Spleen (tissue), 11 donors: ENCODE measurements around the gene FRMPD2. TPM values are rescaled to one million over a fixed set of nuclear protein-coding genes. Genes with fewer than 3 reads are reported as not detected.
A peak's percentile ranks its signal among the peaks of the same experiment; 100 is the strongest.

Experiments
- DNase-seq: peaks from one replicate; pipeline ENCODE4 v3.0.0-alpha.2; 2020
- H3K27ac ChIP-seq, 8 donors: fragments of 200-600 bp; sonication (generic) in 7 of 8; 1 replicate in 4 of 8; 2 replicates in 4 of 8; pipeline versions ENCODE4 v1.5.0 to v1.8.0; 2016 to 2021; ENCODE audit warnings: inconsistent platforms in 4 of 8, mild to moderate bottlenecking in 4 of 8, moderate library complexity in 1 of 8
- H3K27me3 ChIP-seq, 7 donors: fragments of 200-600 bp; sonication (generic) in 6 of 7; replicated peaks in 1 of 7; 1 replicate in 4 of 7; 2 replicates in 3 of 7; pipeline versions ENCODE4 v1.5.0 to v1.8.0; 2016 to 2021; ENCODE audit warnings: inconsistent platforms in 3 of 7, mild to moderate bottlenecking in 1 of 7
- H3K36me3 ChIP-seq, 6 donors: fragments of 200-600 bp; sonication (generic) in 5 of 6; 1 replicate in 4 of 6; 2 replicates in 2 of 6; pipeline versions ENCODE4 v1.5.0 to v1.8.0; 2016 to 2021; ENCODE audit warnings: inconsistent platforms in 2 of 6
- H3K4me1 ChIP-seq, 6 donors: fragments of 200-600 bp; sonication (generic) in 5 of 6; 1 replicate in 3 of 6; 2 replicates in 3 of 6; pipeline versions ENCODE4 v1.5.0 to v1.8.0; 2016 to 2021; ENCODE audit warnings: inconsistent platforms in 3 of 6
- H3K4me3 ChIP-seq, 8 donors: fragments of 200-600 bp; sonication (generic) in 7 of 8; 1 replicate in 4 of 8; 2 replicates in 4 of 8; pipeline versions ENCODE4 v1.5.0 to v1.8.0; 2016 to 2021; ENCODE audit warnings: inconsistent platforms in 4 of 8, mild to moderate bottlenecking in 4 of 8, moderate library complexity in 2 of 8
- H3K9me3 ChIP-seq, 8 donors: fragments of 200-600 bp; sonication (generic) in 7 of 8; 1 replicate in 4 of 8; 2 replicates in 4 of 8; pipeline versions ENCODE4 v1.5.0 to v1.8.0; 2016 to 2021; ENCODE audit warnings: inconsistent platforms in 4 of 8
- POLR2A ChIP-seq, 3 donors: fragments of 450-650 bp; IDR thresholded peaks; one replicate each; pipeline ENCODE4 v1.5.1; 2017; ENCODE audit warnings: antibody characterized with exemption in 3 of 3, mild to moderate bottlenecking in 1 of 3
- POLR2AphosphoS5 ChIP-seq, 3 donors: sonication (generic); formaldehyde crosslinking; IDR thresholded peaks; one replicate each; pipeline ENCODE4 v1.5.1; 2017; ENCODE audit warnings: antibody characterized with exemption in 3 of 3
- WGBS, 5 donors: extraction: QIAGEN DNeasy Blood & Tissue Kit in 3 of 5; methylation state at CpG; one replicate each; pipeline versions ENCODE4 v1.1.5 to v1.1.7; 2013 to 2018; 5-methylcytosine and 5-hydroxymethylcytosine counted together
- intact Hi-C: fragments of 100-400 bp; cut with DNase I; formaldehyde crosslinking; loops from one replicate; pipeline ENCODE4 v1.15.0; 2023; ENCODE audit warnings: low total_unique reads
- polyA plus RNA-seq, 3 donors: library from polyadenylated mRNA; stranded (reverse); fragments of 200-250 nt; gene quantifications; one replicate each; pipeline ENCODE4 v1.2.1, GENCODE V29; 2013
- total RNA-seq, 7 donors: library from RNA; depleted of rRNA in 3 of 7; stranded (reverse); fragments of >200 nt in 3 of 7; fragmentation: NEBNext Ultra II Directional in 4 of 7; extraction: Animal tissue kit (Norgen Biotek cat#: 25700) in 4 of 7; gene quantifications; one replicate each; pipeline versions ENCODE4 v1.1.0 to v1.2.1, GENCODE V29; 2016 to 2021
- TF ChIP-seq, protein P1 (sequence below), 11 experiments: fragments of 200-600 bp in 7 of 11; fragments of 450-650 bp in 4 of 11; sonication (generic) in 4 of 11; IDR thresholded peaks in 8 of 11; conservative IDR thresholded peaks in 3 of 11; 1 replicate in 7 of 11; 2 replicates in 4 of 11; pipeline versions ENCODE4 v1.4.0 to v1.8.0; 2016 to 2021; ENCODE audit warnings: antibody characterized with exemption in 11 of 11, inconsistent platforms in 4 of 11, mild to moderate bottlenecking in 1 of 11
- donor health status: healthy with polysubstance abuse.
- donor health status: DM: no; HTN: no; CAD: no; lungs with moderate emphysema.
- donor health status: DM: no; HTN: no; CAD: no.
- donor health status: Bipolar disorder and iron deficiency.
- donor health status: healthy.
- donor health status: DM: no; HTN: no; CAD: no.
- donor health status: DM: yes; HTN: yes; CAD: no.

Gene FRMPD2
- total and polyA plus RNA-seq, 10 donors = 0.33 TPM; not detected in 9

DNA sequence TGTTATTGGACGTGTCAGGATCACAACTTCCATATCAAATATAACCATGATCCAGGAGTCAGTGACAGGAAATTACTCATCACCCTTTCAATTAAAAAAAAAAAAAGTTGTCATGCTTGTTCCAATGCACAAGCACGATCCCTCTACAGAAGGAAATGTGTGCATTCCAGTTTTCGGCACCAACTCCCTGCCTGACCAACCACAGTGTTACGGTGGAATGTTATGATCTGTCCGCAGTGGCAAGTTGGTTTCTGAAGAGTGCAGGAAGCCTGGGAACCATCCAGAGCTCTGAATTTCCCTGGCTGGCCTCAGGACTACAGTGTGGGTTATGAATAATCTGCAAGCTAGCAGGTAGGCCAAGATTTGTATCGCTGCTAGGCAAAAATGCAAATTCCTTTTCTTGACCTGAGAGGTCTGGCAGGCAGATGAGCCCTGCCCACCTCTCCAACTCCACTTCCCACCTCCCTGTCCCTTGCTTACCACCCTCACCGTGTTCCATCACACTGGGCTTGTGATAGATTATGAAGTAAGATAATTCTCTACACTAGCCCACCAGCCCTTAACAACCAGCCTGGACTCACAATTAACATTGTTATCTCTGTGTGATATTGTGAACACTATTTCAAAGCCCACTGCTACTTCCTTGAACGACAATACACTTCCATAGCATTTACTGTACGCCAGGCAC, 20.4 kb downstream of the FRMPD2 start:
- no peak overlapping the region for H3K4me3 ChIP-seq
- H3K36me3 ChIP-seq = no peaks in the 10 kb centered on the region
- TF ChIP-seq, protein P1, sequence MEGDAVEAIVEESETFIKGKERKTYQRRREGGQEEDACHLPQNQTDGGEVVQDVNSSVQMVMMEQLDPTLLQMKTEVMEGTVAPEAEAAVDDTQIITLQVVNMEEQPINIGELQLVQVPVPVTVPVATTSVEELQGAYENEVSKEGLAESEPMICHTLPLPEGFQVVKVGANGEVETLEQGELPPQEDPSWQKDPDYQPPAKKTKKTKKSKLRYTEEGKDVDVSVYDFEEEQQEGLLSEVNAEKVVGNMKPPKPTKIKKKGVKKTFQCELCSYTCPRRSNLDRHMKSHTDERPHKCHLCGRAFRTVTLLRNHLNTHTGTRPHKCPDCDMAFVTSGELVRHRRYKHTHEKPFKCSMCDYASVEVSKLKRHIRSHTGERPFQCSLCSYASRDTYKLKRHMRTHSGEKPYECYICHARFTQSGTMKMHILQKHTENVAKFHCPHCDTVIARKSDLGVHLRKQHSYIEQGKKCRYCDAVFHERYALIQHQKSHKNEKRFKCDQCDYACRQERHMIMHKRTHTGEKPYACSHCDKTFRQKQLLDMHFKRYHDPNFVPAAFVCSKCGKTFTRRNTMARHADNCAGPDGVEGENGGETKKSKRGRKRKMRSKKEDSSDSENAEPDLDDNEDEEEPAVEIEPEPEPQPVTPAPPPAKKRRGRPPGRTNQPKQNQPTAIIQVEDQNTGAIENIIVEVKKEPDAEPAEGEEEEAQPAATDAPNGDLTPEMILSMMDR (IDR thresholded peaks at IDR 0.05 in 8 of 11, conservative IDR thresholded peaks at IDR 0.05 in 3 of 11) = no peak
- TF ChIP-seq POLR2AphosphoS5 (IDR thresholded peaks at IDR 0.05) (no peak), POLR2A (IDR thresholded peaks at IDR 0.05) (no peak)
- peaks cover 0 to 10% (median 0%) of the 10 kb centered on the region in 7 donors for H3K27me3 ChIP-seq
- 69 to 80% (median 77%) methylated on average over 9 of the region's 9 CpGs for WGBS, 5 donors
- no peaks in the 10 kb centered on the region for H3K9me3 ChIP-seq
- no peak for DNase-seq
- intact Hi-C loops = no loop called here
- H3K4me1 ChIP-seq = no peaks in the 10 kb centered on the region
- no peak overlapping the region for H3K27ac ChIP-seq

DNA sequence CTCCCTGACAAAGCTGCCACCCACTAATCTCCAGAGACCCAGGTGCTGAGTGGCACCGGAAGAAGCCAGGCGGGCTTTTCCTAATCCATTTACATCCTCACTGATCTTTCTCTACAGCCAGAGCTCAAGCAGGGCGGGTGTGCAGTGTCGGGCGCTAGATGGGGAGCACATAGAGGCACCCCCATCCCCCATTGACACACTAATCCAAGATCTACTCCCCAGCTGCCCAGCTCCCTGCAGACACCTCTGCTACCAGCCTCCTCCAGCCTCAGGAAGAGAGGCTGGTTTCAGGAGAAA, 22.2 kb downstream of the FRMPD2 start:
- Histone ChIP-seq H3K27me3 (peaks cover 0 to 10% (median 0%) of the 10 kb centered on the region in 7 donors), H3K9me3 (no peaks in the 10 kb centered on the region), H3K4me1 (no peaks in the 10 kb centered on the region), H3K36me3 (no peaks in the 10 kb centered on the region), H3K4me3 (no peak overlapping the region), H3K27ac (no peak overlapping the region)
- intact Hi-C loops = no loop called here
- peak; percentile 38 for DNase-seq
- TF ChIP-seq POLR2AphosphoS5 (IDR thresholded peaks at IDR 0.05) (no peak), POLR2A (IDR thresholded peaks at IDR 0.05) (no peak)
- TF ChIP-seq, protein P1 (IDR thresholded peaks at IDR 0.05 in 8 of 11, conservative IDR thresholded peaks at IDR 0.05 in 3 of 11) = no peak
- WGBS, 5 donors = 83 to 97% (median 87%) methylated on average over 5 of the region's 5 CpGs

DNA sequence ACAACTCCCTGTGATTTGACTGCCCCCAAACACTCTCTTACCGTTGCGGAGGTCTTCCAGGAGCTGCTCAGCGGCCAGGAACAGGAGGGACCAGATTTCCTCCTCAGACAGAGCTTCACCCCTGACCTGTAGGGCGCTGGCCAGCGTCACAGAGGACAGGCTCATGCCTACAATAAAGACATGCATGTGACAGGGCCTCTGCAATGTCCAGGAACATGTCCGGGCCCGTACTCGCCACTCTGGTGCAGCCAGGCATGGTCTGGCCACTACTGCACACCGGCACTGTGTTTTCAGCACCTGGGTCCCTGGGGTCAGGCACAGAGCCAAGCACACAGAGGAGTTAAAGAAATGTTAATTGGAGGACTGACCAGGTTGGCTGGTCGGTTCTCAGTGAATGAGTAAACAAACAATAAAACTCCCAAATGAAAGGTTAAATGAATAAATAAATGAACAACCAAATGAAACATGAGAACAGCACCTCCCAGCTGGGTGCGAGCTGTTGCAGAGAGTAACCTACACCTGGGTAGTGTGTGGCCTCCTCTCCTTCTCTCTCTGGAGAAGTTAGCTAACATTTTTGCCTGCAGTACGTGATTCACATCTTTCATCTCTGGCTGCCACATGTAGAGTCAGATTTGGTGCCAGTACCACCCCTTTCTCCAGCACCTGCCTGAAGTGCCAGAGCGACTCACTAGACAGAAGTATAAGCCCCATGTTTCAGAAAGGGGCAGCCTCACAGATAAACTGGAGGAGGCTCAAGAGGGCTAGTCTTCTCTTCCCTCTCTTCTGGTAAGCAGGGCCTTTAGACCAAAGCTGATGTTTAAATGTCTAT, 22.8 kb downstream of the FRMPD2 start:
- Histone ChIP-seq H3K4me1 (no peaks in the 10 kb centered on the region), H3K36me3 (no peaks in the 10 kb centered on the region), H3K27ac (no peak overlapping the region), H3K4me3 (no peak overlapping the region), H3K27me3 (peaks cover 0 to 10% (median 0%) of the 10 kb centered on the region in 7 donors), H3K9me3 (no peaks in the 10 kb centered on the region)
- TF ChIP-seq POLR2AphosphoS5 (IDR thresholded peaks at IDR 0.05) (no peak), POLR2A (IDR thresholded peaks at IDR 0.05) (no peak)
- TF ChIP-seq, protein P1 (IDR thresholded peaks at IDR 0.05 in 8 of 11, conservative IDR thresholded peaks at IDR 0.05 in 3 of 11) = no peak
- DNase-seq = no peak
- 68 to 80% (median 71%) methylated on average over 12 to 13 of the region's 13 CpGs for WGBS, 5 donors
- intact Hi-C loops = no loop called here

DNA sequence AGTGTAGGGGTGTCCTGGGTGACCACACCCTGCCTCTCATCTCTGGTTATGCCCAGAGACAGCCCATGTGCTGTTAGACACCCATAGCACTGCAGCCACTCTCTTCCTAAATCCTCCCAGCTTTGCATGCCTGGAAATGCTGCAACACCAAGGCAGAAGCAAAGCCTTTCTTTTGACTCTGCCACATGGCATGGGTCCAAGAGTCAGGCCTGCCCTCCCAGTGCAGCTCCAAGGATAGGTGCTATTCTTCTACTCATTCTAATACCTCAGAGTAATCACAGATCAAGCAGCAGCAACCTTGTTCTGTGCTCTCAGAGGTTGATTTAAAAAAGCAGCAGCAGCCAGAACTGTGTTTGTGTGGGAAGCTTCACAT, 23.4 kb downstream of the FRMPD2 start:
- H3K4me3 ChIP-seq = no peak overlapping the region
- intact Hi-C loops = no loop called here
- no peaks in the 10 kb centered on the region for H3K9me3 ChIP-seq
- H3K36me3 ChIP-seq = no peaks in the 10 kb centered on the region
- H3K27ac ChIP-seq = no peak overlapping the region
- TF ChIP-seq POLR2AphosphoS5 (IDR thresholded peaks at IDR 0.05) (no peak), POLR2A (IDR thresholded peaks at IDR 0.05) (no peak)
- TF ChIP-seq, protein P1 (IDR thresholded peaks at IDR 0.05 in 8 of 11, conservative IDR thresholded peaks at IDR 0.05 in 3 of 11) = no peak
- H3K27me3 ChIP-seq = peaks cover 0 to 10% (median 0%) of the 10 kb centered on the region in 7 donors
- no peaks in the 10 kb centered on the region for H3K4me1 ChIP-seq
- DNase-seq = no peak
